Esophagus squamous epithelium (tissue), 5 donors: Measurements from ENCODE around the gene NCKAP1. TPM values are rescaled to one million over a fixed set of nuclear protein-coding genes. Genes with fewer than 3 reads are reported as not detected.
"Not testable (repeated sequence)": the region's sequence is repeated elsewhere in the genome, so short reads cannot be mapped to it uniquely, and the experiment has no call there.

Experiments
- DNase-seq: peaks from one replicate; lab custom pipeline; 2025; lab: John Stamatoyannopoulos, UW
- H3K27ac ChIP-seq, 4 donors: fragments of 200-600 bp; sonication (generic); one replicate each; pipeline ENCODE4 v1.5.1; 2016 to 2019; ENCODE audit warnings: mild to moderate bottlenecking in 1 of 4
- H3K27me3 ChIP-seq, 4 donors: fragments of 200-600 bp; sonication (generic); 1 replicate in 3 of 4; 2 replicates in 1 of 4; pipeline versions ENCODE4 v1.5.1 to v1.6.0; 2017 to 2021; ENCODE audit warnings: antibody characterized with exemption in 1 of 4
- H3K36me3 ChIP-seq, 3 donors: fragments of 200-600 bp; sonication (generic); one replicate each; pipeline ENCODE4 v1.5.1; 2016 to 2019
- H3K4me1 ChIP-seq, 3 donors: fragments of 200-600 bp; sonication (generic); one replicate each; pipeline ENCODE4 v1.5.1; 2017 to 2019
- H3K4me3 ChIP-seq, 4 donors: fragments of 200-600 bp; sonication (generic); 1 replicate in 3 of 4; 2 replicates in 1 of 4; pipeline ENCODE4 v1.5.1; 2016 to 2019; ENCODE audit warnings: mild to moderate bottlenecking in 2 of 4, moderate library complexity in 1 of 4
- H3K9me3 ChIP-seq, 3 donors: fragments of 200-600 bp; sonication (generic); one replicate each; pipeline ENCODE4 v1.5.1; 2016 to 2019
- POLR2A ChIP-seq, 4 donors: fragments of 450-650 bp; IDR thresholded peaks; one replicate each; pipeline ENCODE4 v1.6.1; 2017; ENCODE audit warnings: antibody characterized with exemption in 4 of 4, mild to moderate bottlenecking in 4 of 4, moderate library complexity in 3 of 4
- WGBS, 2 donors: methylation state at CpG; one replicate each; pipeline ENCODE4 v1.1.5; 2018; 5-methylcytosine and 5-hydroxymethylcytosine counted together
- intact Hi-C: fragments of 100-400 bp; cut with DNase I; formaldehyde crosslinking; loops from one replicate; pipeline ENCODE4 v1.15.0; 2022
- total RNA-seq, 4 donors: library from RNA; depleted of rRNA; stranded (reverse); fragments of >200 nt; gene quantifications; one replicate each; pipeline ENCODE4 v1.1.0, GENCODE V29; 2016
- TF ChIP-seq, protein P1 (sequence below), 6 experiments: fragments of 450-650 bp in 4 of 6; fragments of 200-600 bp in 2 of 6; sonication (generic) in 2 of 6; IDR thresholded peaks; one replicate each; pipeline ENCODE4 v1.5.1; 2016 to 2019; ENCODE audit warnings: antibody characterized with exemption in 6 of 6, mild to moderate bottlenecking in 4 of 6, moderate library complexity in 4 of 6
- donor health status: DM: yes; HTN: yes; CAD: no.

NCKAP1 gene
- total RNA-seq, 4 donors from 2014 or later: 85.9 to 163 (median 117) TPM

DNA sequence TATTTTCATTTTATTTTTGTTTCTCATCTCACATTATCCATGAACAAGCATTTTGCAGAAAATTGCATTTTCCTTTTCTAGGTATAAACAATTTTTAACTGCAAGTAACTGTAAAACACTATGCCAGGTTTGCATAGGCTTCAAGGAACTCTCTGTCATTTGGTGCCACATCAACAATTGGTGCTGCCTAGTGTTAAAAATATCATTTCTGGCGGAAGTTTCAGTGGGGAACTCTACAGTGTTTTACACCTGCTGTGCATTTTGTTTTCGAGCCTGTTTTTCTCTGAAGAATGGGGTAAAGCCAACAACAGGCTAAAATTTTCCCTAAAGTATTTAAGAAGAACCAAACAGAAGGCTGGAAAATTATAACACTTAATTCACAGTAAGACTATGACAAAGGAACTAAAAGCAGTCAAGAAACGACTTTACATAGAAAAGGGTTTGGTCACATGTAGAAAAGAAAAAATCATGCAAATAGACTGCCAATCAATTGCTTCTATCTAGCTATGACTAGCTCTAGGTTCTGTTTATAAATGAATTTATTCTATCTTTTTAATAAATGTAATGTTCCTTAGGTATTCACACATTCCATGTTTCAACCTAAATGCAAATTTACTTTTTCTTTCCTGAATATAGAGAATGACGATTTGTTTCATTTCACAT is 150.4 kb downstream of the NCKAP1 start:
- Histone ChIP-seq H3K9me3 (no peaks in the 10 kb centered on the region), H3K27me3 (no peaks in the 10 kb centered on the region), H3K36me3 (no peaks in the 10 kb centered on the region), H3K4me1 (no peaks in the 10 kb centered on the region), H3K27ac (no peak overlapping the region), H3K4me3 (no peak overlapping the region)
- intact Hi-C loops: no loop called here
- 80 to 86% methylated on average over 4 of the region's 4 CpGs for WGBS, 2 donors
- DNase-seq: no peak
- TF ChIP-seq POLR2A (IDR thresholded peaks at IDR 0.05): no peak

DNA sequence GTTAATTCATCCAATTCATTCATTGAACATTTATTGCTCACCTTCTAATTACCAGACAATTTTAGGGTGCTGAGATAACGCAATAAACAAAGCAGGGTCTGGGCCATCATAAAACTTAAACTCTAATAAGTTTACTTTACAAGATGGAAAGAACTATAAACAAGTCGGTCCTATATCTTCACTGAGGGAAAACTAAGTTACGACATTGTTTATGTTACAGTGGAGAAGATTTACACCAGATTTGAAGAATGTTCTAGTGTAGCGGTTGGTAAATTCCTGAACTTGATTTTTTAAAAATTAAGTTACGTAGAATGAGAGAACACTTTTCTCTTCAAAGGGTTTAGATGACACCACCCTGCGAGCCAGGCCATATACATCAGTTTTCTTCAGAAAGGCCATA is 151.2 kb downstream of the NCKAP1 start:
- H3K27me3 ChIP-seq: no peaks in the 10 kb centered on the region
- no peak overlapping the region for H3K4me3 ChIP-seq
- 64 to 74% methylated on average over 6 of the region's 6 CpGs for WGBS, 2 donors
- no peaks in the 10 kb centered on the region for H3K36me3 ChIP-seq
- no peak overlapping the region for H3K27ac ChIP-seq
- intact Hi-C loops: no loop called here
- DNase-seq: no peak
- no peaks in the 10 kb centered on the region for H3K4me1 ChIP-seq
- no peaks in the 10 kb centered on the region for H3K9me3 ChIP-seq
- TF ChIP-seq POLR2A (IDR thresholded peaks at IDR 0.05): no peak
- TF ChIP-seq, protein P1, sequence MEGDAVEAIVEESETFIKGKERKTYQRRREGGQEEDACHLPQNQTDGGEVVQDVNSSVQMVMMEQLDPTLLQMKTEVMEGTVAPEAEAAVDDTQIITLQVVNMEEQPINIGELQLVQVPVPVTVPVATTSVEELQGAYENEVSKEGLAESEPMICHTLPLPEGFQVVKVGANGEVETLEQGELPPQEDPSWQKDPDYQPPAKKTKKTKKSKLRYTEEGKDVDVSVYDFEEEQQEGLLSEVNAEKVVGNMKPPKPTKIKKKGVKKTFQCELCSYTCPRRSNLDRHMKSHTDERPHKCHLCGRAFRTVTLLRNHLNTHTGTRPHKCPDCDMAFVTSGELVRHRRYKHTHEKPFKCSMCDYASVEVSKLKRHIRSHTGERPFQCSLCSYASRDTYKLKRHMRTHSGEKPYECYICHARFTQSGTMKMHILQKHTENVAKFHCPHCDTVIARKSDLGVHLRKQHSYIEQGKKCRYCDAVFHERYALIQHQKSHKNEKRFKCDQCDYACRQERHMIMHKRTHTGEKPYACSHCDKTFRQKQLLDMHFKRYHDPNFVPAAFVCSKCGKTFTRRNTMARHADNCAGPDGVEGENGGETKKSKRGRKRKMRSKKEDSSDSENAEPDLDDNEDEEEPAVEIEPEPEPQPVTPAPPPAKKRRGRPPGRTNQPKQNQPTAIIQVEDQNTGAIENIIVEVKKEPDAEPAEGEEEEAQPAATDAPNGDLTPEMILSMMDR (IDR thresholded peaks at IDR 0.05): no peak

DNA sequence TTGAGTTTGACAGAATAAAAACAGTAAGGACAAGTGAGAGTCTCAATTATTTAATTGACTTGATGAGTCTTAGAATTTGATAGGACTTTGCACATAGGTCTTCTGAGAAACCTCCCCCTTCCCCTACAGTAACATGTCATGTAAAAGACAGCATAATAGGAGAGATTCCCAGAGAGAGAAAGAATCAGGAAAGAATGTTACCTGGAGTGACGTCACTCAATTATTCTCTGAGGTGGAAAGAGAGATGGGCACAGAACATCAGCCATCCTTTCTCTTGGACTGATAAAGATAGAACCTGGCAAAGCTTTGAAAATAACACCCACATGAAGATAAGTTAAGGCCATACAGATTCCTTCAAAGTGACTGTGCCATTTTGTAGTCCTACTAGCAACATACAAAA is 152.5 kb downstream of the NCKAP1 start:
- TF ChIP-seq POLR2A (IDR thresholded peaks at IDR 0.05): no peak
- TF ChIP-seq, protein P1 (IDR thresholded peaks at IDR 0.05): no peak
- intact Hi-C loops: no loop called here
- 82 to 90% methylated on average over 1 of the region's 1 CpG for WGBS, 2 donors

DNA sequence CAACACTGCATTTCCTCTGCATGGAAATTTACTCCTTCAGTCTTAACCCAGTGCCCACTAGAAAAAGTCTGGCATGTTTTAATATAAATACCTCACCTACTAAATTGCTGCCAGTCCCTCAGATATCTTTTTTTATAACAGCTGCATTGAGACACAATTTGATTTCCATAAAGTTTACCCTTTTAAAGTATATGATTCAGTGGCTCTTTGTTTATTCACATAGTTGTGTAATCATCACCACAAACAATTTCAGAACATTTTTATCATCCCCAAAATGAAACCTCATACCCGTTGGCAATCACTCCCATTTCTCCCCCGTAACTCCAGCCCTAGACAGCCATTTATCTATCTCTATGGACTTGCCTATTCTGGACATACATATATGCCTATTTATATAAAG is 154.8 kb downstream of the NCKAP1 start:
- TF ChIP-seq POLR2A (IDR thresholded peaks at IDR 0.05): no peak
- TF ChIP-seq, protein P1 (IDR thresholded peaks at IDR 0.05): no peak
- H3K36me3 ChIP-seq: no peaks in the 10 kb centered on the region
- WGBS, 2 donors: 68 to 75% methylated on average over 2 of the region's 2 CpGs
- H3K27ac ChIP-seq: no peak overlapping the region
- DNase-seq: no peak
- no peaks in the 10 kb centered on the region for H3K4me1 ChIP-seq
- H3K4me3 ChIP-seq: no peak overlapping the region
- H3K27me3 ChIP-seq: no peaks in the 10 kb centered on the region
- H3K9me3 ChIP-seq: peaks cover 0 to 6% (median 4%) of the 10 kb centered on the region in 3 donors
- intact Hi-C loops: no loop called here

More for the DNA sequence above, 152.5 kb downstream of the NCKAP1 start:
- H3K27me3 ChIP-seq: no peaks in the 10 kb centered on the region
- H3K27ac ChIP-seq: no peak overlapping the region
- no peaks in the 10 kb centered on the region for H3K36me3 ChIP-seq
- H3K4me1 ChIP-seq: no peaks in the 10 kb centered on the region
- peaks cover 0 to 5% (median 0%) of the 10 kb centered on the region in 3 donors for H3K9me3 ChIP-seq
- no peak overlapping the region for H3K4me3 ChIP-seq
- no peak for DNase-seq

DNA sequence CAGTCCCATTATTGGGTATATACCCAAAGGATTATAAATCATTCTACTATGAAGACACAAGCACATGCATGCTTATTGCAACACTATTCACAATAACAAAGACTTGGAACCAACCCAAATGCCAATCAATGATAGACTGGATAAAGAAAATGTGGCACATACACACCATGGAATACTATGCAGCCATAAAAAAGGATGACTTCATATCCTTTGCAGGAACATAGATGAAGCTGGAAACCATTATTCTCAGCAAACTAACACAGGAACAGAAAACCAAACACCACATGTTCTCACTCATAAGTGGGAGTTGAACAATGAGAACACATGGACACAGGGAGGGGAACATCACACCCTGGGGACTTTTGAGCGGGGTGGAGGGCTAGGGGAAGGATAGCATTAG is 158.2 kb downstream of the NCKAP1 start:
- intact Hi-C loops, H3K4me1 ChIP-seq, H3K9me3 ChIP-seq, H3K4me3 ChIP-seq, DNase-seq, H3K36me3 ChIP-seq, H3K27me3 ChIP-seq, H3K27ac ChIP-seq: not testable (repeated sequence)
- 94 to 95% methylated on average over 1 of the region's 1 CpG for WGBS, 2 donors

DNA sequence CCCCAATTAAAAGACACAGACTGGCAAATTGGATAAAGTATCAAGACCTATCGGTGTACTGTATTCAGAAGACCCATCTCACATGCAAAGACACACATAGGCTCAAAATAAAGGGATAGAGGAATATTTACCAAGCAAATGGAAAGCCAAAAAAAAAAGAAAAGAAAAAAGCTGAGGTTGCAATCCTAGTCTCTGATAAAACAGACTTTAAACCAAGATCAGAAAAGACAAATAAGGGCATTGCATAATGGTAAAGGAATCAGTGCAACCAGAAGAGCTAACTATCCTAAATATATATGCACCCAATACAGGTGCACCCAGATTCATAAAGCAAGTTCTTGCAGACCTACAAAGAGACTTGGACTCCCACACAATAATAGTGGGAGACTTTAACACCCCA is 161.6 kb downstream of the NCKAP1 start:
- H3K9me3 ChIP-seq, H3K4me1 ChIP-seq, H3K4me3 ChIP-seq, H3K27me3 ChIP-seq, intact Hi-C loops, DNase-seq, H3K36me3 ChIP-seq, H3K27ac ChIP-seq: not testable (repeated sequence)
- 73 to 85% methylated on average over 1 of the region's 1 CpG for WGBS, 2 donors
